HS-27A (cell line): Measurements from ENCODE around the gene NPY1R.

Source experiments
- DNase-seq: peaks from one replicate; pipeline ENCODE4 v3.0.0-alpha.2; 2012; ENCODE audit warnings: low read depth, missing footprints

The NPY1R gene

GRCh38 chr4:163279713-163280112, 52.7 kb downstream of the NPY1R start:
- DNase-seq: no peak

GRCh38 chr4:163274861-163275260, 57.5 kb downstream of the NPY1R start:
- no peak for DNase-seq
